Neural cell (in vitro differentiated cells): ENCODE results near the gene EIF2A. TPM values are rescaled to one million over a fixed set of nuclear protein-coding genes. Genes with fewer than 3 reads are reported as not detected.

Experiments used
- H2AFZ ChIP-seq: fragments of 200-600, 300-800 bp; sonication (generic), shearing (Covaris generic); 2 replicates; pipeline ENCODE4 v1.6.0; 2014; ENCODE audit warnings: low read depth, mild to moderate bottlenecking, antibody characterized with exemption, low read length, moderate library complexity
- H3F3A ChIP-seq: fragments of 200-600 bp; shearing (Covaris generic); 2 replicates; pipeline ENCODE4 v1.6.1; 2016; ENCODE audit warnings: mild to moderate bottlenecking, moderate library complexity, mixed read lengths, antibody characterized with exemption, low read length; ENCODE audit not compliant: insufficient read depth, poor library complexity, severe bottlenecking
- H3K27ac ChIP-seq: fragments of 200-600, 300-800 bp; sonication (generic), shearing (Covaris generic); 2 replicates; pipeline ENCODE4 v1.5.1; 2014; ENCODE audit warnings: mild to moderate bottlenecking, low read length, moderate library complexity
- H3K27me3 ChIP-seq: fragments of 300-800, 200-600 bp; sonication (generic), shearing (Covaris generic); 2 replicates; pipeline ENCODE4 v1.6.0; 2014; ENCODE audit warnings: mild to moderate bottlenecking, low read depth, low read length, moderate library complexity; ENCODE audit not compliant: insufficient read depth
- H3K36me3 ChIP-seq: fragments of 300-800, 200-600 bp; sonication (generic), shearing (Covaris generic); 2 replicates; pipeline ENCODE4 v1.5.1; 2014; ENCODE audit warnings: mild to moderate bottlenecking, antibody characterized with exemption, low read length, moderate library complexity; ENCODE audit not compliant: insufficient read depth
- H3K4me2 ChIP-seq: fragments of 300-800, 200-600 bp; sonication (generic), shearing (Covaris generic); 2 replicates; pipeline ENCODE4 v1.6.0; 2014; ENCODE audit warnings: mild to moderate bottlenecking, low read length
- H3K4me3 ChIP-seq: fragments of 300-800, 200-600 bp; sonication (generic), shearing (Covaris generic); 2 replicates; pipeline ENCODE4 v1.5.1; 2014; ENCODE audit warnings: mild to moderate bottlenecking, low read length, moderate library complexity
- H3K79me2 ChIP-seq: fragments of 200-600 bp; shearing (Covaris generic); replicated peaks from 2 replicates; pipeline ENCODE4 v1.6.0; 2014; ENCODE audit warnings: mild to moderate bottlenecking, low read length, moderate library complexity; ENCODE audit not compliant: insufficient read depth
- H3K9ac ChIP-seq: fragments of 300-800, 200-600 bp; sonication (generic), shearing (Covaris generic); 2 replicates; pipeline ENCODE4 v1.6.1; 2016; ENCODE audit warnings: mild to moderate bottlenecking, low read length, mixed read lengths
- H3K9me2 ChIP-seq: fragments of 200-600 bp; shearing (Covaris generic); 2 replicates; pipeline ENCODE4 v1.6.1; 2016; ENCODE audit warnings: mild to moderate bottlenecking, low read length, mixed read lengths; ENCODE audit not compliant: insufficient read depth
- H3K9me3 ChIP-seq: fragments of 200-600, 300-800 bp; sonication (generic), shearing (Covaris generic); 2 replicates; pipeline ENCODE4 v1.6.1; 2016; ENCODE audit warnings: mild to moderate bottlenecking, mixed run types, low read length, moderate library complexity, mixed read lengths
- H4K20me1 ChIP-seq: fragments of 200-600 bp; shearing (Covaris generic); 2 replicates; pipeline ENCODE4 v1.6.1; 2016; ENCODE audit warnings: mild to moderate bottlenecking, mixed run types; ENCODE audit not compliant: insufficient read depth
- CTCF ChIP-seq: fragments of 450-650 bp; IDR thresholded peaks from 2 replicates; pipeline ENCODE4 v1.5.1; 2014; ENCODE audit warnings: antibody characterized with exemption, mild to moderate bottlenecking, moderate library complexity; ENCODE audit not compliant: poor library complexity, severe bottlenecking
- EP300 ChIP-seq: fragments of 450-650 bp; conservative IDR thresholded peaks from 2 replicates; pipeline ENCODE4 v1.6.1; 2014; ENCODE audit warnings: antibody characterized with exemption, mild to moderate bottlenecking, moderate library complexity; ENCODE audit not compliant: poor library complexity, severe bottlenecking
- EZH2 ChIP-seq: fragments of 200-600, 300-800 bp; shearing (Covaris generic), sonication (generic); IDR thresholded peaks from 2 replicates; pipeline ENCODE4 v1.6.1; 2014; ENCODE audit warnings: antibody characterized with exemption, low read length, borderline replicate concordance, mild to moderate bottlenecking; ENCODE audit not compliant: insufficient read depth, poor library complexity, severe bottlenecking
- MXI1 ChIP-seq: fragments of 450-650 bp; conservative IDR thresholded peaks from 2 replicates; pipeline ENCODE4 v1.6.1; 2014; ENCODE audit warnings: antibody characterized with exemption, mild to moderate bottlenecking; ENCODE audit not compliant: poor library complexity, severe bottlenecking
- POLR2AphosphoS5 ChIP-seq: IDR thresholded peaks from 2 replicates; pipeline ENCODE4 v1.6.1; 2012
- RAD21 ChIP-seq: fragments of 450-650 bp; conservative IDR thresholded peaks from 2 replicates; pipeline ENCODE4 v1.6.1; 2014; ENCODE audit warnings: antibody characterized with exemption, mild to moderate bottlenecking, moderate library complexity
- REST ChIP-seq: IDR thresholded peaks from 2 replicates; pipeline ENCODE4 v1.6.1; 2012; ENCODE audit warnings: borderline replicate concordance
- SMC3 ChIP-seq: fragments of 450-650 bp; conservative IDR thresholded peaks from 2 replicates; pipeline ENCODE4 v1.6.1; 2014; ENCODE audit warnings: antibody characterized with exemption, mild to moderate bottlenecking, moderate library complexity; ENCODE audit not compliant: poor library complexity
- TAF1 ChIP-seq: IDR thresholded peaks from 2 replicates; pipeline ENCODE4 v1.6.1; 2012; ENCODE audit warnings: low read depth
- polyA plus RNA-seq: library from polyadenylated mRNA; depleted of rRNA; stranded (reverse); fragments of >200 nt; gene quantifications from 2 replicates; pipeline ENCODE4 v1.2.3, GENCODE V29; 2014

The EIF2A gene
- polyA plus RNA-seq, 1 donor from 2014 or later, result 82.6 TPM

DNA sequence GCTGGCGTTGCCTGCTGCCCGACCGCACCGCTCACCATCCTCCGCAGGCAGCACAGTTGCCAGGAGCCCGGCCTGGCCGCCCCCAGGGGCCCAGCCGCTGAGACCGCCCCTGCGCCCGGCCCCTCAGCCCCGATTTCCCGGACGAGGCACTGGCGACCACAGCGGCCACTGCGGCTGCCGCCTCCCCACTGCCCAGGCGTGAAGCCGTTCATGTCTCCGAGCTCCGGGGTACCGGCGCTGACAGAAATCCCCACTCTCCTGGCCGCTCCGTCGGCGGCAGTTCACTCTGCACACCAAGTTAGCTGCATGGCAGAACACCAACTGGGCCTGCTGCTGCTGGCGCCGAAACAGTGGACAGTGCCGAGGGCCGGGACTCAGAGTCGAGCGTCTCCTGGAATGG lies 65.1 kb downstream of the EIF2A start:
- peaks cover 73% of the 10 kb centered on the region for H3K79me2 ChIP-seq
- H4K20me1 ChIP-seq, result no peaks in the 10 kb centered on the region
- no peaks in the 10 kb centered on the region for H3K9me3 ChIP-seq
- TF ChIP-seq RAD21, result no peak
- no peak for TF ChIP-seq CTCF
- TF ChIP-seq EP300, result no peak
- TF ChIP-seq TAF1, result no peak
- TF ChIP-seq MXI1, result no peak
- TF ChIP-seq REST, result no peak
- TF ChIP-seq EZH2, result no peak
- TF ChIP-seq SMC3, result no peak
- TF ChIP-seq POLR2AphosphoS5, result no peak
- no peaks in the 10 kb centered on the region for H3K36me3 ChIP-seq
- no peaks in the 10 kb centered on the region for H3F3A ChIP-seq
- no peak overlapping the region for H3K9ac ChIP-seq
- no peaks in the 10 kb centered on the region for H3K9me2 ChIP-seq
- no peaks in the 10 kb centered on the region for H3K27me3 ChIP-seq
- no peak overlapping the region for H3K4me3 ChIP-seq
- H3K27ac ChIP-seq, result no peak overlapping the region
- no peak overlapping the region for H2AFZ ChIP-seq
- no peak overlapping the region for H3K4me2 ChIP-seq

- no peak overlapping the region for H3K4me3 ChIP-seq
- no peaks in the 10 kb centered on the region for H3K36me3 ChIP-seq
- H3K4me2 ChIP-seq, result no peak overlapping the region
- no peak overlapping the region for H3K9ac ChIP-seq
- H3F3A ChIP-seq, result no peaks in the 10 kb centered on the region
- H3K27ac ChIP-seq, result no peak overlapping the region
- H3K9me2 ChIP-seq, result no peaks in the 10 kb centered on the region
- no peak overlapping the region for H2AFZ ChIP-seq
- TF ChIP-seq MXI1, result no peak
- no peaks in the 10 kb centered on the region for H4K20me1 ChIP-seq
- no peaks in the 10 kb centered on the region for H3K9me3 ChIP-seq
- H3K27me3 ChIP-seq, result no peaks in the 10 kb centered on the region
- peaks cover 74% of the 10 kb centered on the region for H3K79me2 ChIP-seq
These were observed 65.9 kb downstream of the EIF2A start for GRCh38 chr3:150612494-150612893.

DNA sequence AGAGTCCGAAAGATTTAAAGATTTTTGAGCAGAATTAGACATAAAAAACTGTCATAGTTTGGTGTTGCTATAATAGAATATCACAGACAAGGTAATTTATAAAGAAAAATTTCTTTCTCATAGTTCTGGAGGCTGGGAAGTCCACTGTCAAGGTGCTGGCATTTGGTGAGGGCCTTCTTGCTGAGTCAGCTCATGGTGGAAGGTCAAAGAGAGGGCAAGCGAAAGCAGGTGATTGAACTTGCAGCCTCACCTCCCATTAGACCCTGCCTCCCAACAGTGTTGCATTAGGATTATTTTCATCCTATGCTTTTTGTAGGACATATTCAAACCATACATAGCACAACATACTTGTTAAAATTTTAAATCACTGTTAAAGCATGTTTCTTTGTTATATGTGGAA lies 66.4 kb downstream of the EIF2A start:
- Histone ChIP-seq H2AFZ (no peak overlapping the region), H3K9ac (no peak overlapping the region), H4K20me1 (no peaks in the 10 kb centered on the region), H3K4me3 (no peak overlapping the region), H3K9me3 (no peaks in the 10 kb centered on the region), H3K36me3 (no peaks in the 10 kb centered on the region), H3K27me3 (no peaks in the 10 kb centered on the region), H3F3A (no peaks in the 10 kb centered on the region), H3K79me2 (peaks cover 75% of the 10 kb centered on the region), H3K27ac (no peak overlapping the region), H3K4me2 (no peak overlapping the region), H3K9me2 (no peaks in the 10 kb centered on the region)
- TF ChIP-seq TAF1, result no peak
- TF ChIP-seq POLR2AphosphoS5, result no peak
- no peak for TF ChIP-seq MXI1
- TF ChIP-seq EZH2, result no peak
- no peak for TF ChIP-seq RAD21
- no peak for TF ChIP-seq CTCF
- TF ChIP-seq REST, result no peak
- no peak for TF ChIP-seq SMC3
- TF ChIP-seq EP300, result no peak
